Effector memory CD4-positive, alpha-beta T cell (primary cell): ENCODE data around the gene BCOR.
A peak's percentile ranks its signal among the peaks of the same experiment; 100 is the strongest.

ENCODE experiments used
- DNase-seq, 3 donors: peaks; one replicate each; pipeline ENCODE4 v3.0.0-alpha.2; 2020
- H3K27ac ChIP-seq: 2 replicates; pipeline ENCODE4 v1.7.0; 2013; ENCODE audit warnings: mild to moderate bottlenecking, low read length, moderate library complexity; ENCODE audit not compliant: insufficient read depth, poor library complexity, severe bottlenecking
- H3K27me3 ChIP-seq: replicated peaks from 2 replicates; pipeline ENCODE4 v1.7.0; 2013; ENCODE audit warnings: mild to moderate bottlenecking, low read length; ENCODE audit not compliant: insufficient read depth, control insufficient read depth, poor library complexity, severe bottlenecking
- H3K36me3 ChIP-seq: 2 replicates; pipeline ENCODE4 v1.7.0; 2013; ENCODE audit warnings: mild to moderate bottlenecking, low read length, moderate library complexity; ENCODE audit not compliant: control insufficient read depth, insufficient read depth
- H3K4me1 ChIP-seq: 2 replicates; pipeline ENCODE4 v1.7.0; 2013; ENCODE audit warnings: low read length, mild to moderate bottlenecking; ENCODE audit not compliant: control insufficient read depth, insufficient read depth, poor library complexity, severe bottlenecking
- H3K4me3 ChIP-seq: 2 replicates; pipeline ENCODE4 v1.7.0; 2013; ENCODE audit warnings: low read length, low read depth, mild to moderate bottlenecking; ENCODE audit not compliant: insufficient read depth, poor library complexity, severe bottlenecking
- H3K9me3 ChIP-seq: 2 replicates; pipeline ENCODE4 v1.7.0; 2013; ENCODE audit warnings: mild to moderate bottlenecking, low read length, moderate library complexity; ENCODE audit not compliant: control insufficient read depth

Gene BCOR

DNA sequence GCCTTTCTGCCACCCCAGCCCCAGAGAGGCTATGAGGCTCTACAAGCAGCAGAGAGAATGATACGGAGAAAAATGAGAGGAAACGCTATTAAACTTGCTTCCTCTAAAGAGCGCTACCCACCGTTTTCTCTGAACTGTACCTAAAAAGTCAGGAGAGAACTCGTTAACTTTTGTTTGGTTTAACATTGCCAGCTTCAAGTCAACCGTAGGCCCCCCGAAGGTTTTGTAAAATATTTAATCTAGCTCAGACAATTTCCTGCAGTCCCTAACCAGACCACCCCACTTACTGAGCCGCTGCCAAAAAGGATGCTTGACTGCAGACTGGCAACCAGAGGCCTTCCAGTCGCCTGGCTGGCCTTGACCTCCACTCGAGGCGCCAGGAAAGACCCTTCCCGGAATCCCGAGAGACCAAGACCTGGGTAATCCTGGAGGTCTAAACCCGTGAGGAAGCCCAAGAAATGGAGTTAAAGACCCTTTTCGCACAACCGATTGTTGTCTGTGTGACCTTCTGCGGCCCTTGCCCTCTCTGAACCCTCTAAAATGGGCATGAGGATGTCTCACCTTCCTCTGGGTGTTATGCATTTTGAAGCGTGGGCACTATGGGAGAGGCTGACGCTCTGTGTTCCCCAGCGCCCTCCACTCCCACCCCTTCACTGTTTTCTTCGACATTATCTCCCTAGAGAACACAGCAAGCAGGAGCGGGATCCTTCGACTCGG, 86.3 kb downstream of the BCOR start:
- H3K27me3 ChIP-seq = peaks cover 9% of the 10 kb centered on the region

DNA sequence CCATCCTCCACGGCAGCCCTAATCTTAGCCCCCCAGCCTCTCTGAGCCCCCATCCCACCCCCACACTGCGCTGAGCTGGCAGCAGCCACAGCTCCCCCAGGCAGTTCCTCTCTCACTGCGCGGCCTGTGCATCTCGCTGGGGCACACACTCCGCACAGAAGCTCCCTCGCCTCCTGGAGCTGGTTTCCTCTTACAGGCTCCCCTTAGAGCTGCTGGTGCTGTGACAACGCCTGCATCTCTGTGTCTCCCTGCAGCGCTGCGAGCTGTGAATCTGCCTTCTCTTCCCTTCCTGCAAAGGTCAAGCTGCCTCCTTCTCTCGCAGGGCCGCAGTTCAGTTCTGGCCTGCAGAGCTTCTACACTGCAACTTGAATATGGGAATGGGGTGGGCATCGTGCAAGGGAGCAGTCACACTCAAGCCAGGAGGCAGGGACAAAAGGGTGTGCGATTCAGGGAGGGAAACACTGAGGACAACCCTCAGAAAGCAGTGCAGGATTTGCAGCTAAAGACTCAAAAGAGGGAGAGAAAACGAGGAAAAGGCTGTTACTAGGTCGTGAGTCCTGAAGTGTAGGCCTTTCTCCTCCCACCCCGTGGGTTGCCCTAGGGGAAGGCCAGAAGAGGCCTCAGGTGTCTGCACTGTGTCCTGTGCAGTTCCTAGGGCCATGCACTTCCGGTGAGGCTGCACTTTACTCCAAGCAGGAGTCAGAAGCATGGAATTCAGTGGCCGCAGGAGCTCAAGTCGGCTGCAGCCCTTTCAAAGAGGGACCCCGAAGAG, 87.0 kb downstream of the BCOR start:
- H3K4me1 ChIP-seq = peaks cover 19% of the 10 kb centered on the region
- H3K27ac ChIP-seq = no peak overlapping the region
- DNase-seq = no peak
- no peak overlapping the region for H3K4me3 ChIP-seq
- no peaks in the 10 kb centered on the region for H3K9me3 ChIP-seq
- peaks cover 10% of the 10 kb centered on the region for H3K27me3 ChIP-seq
- no peaks in the 10 kb centered on the region for H3K36me3 ChIP-seq

More for the DNA sequence above, 86.3 kb downstream of the BCOR start:
- Histone ChIP-seq H3K36me3 (no peaks in the 10 kb centered on the region), H3K9me3 (no peaks in the 10 kb centered on the region), H3K4me1 (peaks cover 19% of the 10 kb centered on the region), H3K4me3 (no peak overlapping the region), H3K27ac (no peak overlapping the region)
- DNase-seq = no peak

DNA sequence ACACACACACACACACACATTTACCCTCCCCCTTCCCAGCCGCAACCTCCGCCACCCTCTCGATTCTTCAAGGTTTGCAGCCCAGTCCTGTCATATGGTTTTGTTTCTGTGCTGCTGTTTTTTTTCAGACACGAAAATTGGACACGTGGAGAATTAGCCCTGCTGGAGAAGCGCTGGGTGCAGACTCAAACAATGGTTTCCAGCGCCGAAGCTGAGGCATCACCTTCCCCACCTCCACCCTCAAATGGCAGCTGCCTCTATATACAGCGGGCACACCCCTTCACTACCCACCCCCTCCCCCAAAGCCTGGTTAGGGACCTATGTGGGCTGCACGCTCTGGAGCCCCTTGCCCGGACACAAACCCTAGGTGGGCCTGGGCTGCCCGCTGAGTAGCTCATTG, 87.9 kb downstream of the BCOR start:
- peaks cover 19% of the 10 kb centered on the region for H3K4me1 ChIP-seq
- DNase-seq = no peak
- no peaks in the 10 kb centered on the region for H3K9me3 ChIP-seq
- H3K27me3 ChIP-seq = peaks cover 13% of the 10 kb centered on the region
- H3K27ac ChIP-seq = no peak overlapping the region
- H3K36me3 ChIP-seq = no peaks in the 10 kb centered on the region
- no peak overlapping the region for H3K4me3 ChIP-seq

DNA sequence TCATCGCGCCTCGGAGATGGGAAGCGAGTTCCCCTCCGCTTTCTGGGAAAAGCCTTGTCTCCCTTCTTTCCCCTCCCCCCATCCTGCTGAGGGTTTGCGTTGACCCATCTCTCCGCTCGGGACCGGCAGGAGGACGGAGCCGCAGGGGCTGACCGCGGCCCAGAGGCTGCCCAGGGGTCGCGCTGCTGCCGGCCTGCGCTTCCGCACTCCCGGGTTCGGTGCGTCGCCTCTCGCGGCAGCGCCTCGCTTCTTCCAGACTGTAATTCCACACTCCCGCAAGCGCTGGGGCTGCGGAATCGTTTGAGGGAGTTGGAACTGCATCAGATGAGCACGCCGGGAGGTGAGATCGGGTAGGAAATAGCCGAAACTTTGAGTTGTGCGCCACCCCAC, 88.3 kb downstream of the BCOR start:
- Histone ChIP-seq H3K27ac (no peak overlapping the region), H3K36me3 (no peaks in the 10 kb centered on the region), H3K27me3 (peaks cover 13% of the 10 kb centered on the region), H3K4me3 (no peak overlapping the region), H3K4me1 (peaks cover 19% of the 10 kb centered on the region), H3K9me3 (no peaks in the 10 kb centered on the region)
- no peak for DNase-seq

DNA sequence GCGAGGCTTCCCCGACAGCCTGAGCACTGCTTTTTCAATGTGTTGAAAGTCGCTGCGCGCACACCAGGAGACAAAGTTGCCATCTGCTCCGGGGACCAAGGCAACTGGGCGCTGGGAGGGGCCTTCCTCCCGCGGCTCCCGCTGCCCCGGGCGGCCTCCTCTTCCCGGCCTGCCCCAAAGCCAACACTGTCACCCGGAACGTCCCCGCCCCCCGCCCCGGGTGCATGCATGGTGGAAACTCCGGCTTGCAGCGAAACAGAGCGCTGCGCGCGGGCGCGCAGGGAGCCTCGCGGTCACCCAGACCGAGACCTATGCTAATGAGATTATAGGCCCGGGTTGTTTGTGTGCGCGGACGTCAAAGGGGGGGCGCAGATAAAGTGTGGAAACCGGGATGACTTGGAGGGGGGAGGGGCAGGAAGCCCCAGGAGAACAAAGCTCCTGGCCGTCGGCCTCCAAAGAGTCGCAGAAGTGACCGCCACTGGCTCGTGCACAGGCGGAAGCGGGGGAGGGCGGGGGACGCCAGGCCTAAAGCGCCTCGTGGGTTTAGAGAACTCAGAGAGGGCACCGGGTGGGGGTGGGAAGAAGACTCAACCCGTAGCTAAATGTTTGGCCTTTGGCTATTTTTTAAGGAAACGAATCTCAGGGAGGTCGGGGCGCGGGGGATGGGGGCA, 88.8 kb downstream of the BCOR start:
- no peak for DNase-seq
- Histone ChIP-seq H3K4me3 (peak overlapping the region; percentile 12), H3K9me3 (no peaks in the 10 kb centered on the region), H3K4me1 (peaks cover 19% of the 10 kb centered on the region), H3K27me3 (peaks cover 13% of the 10 kb centered on the region), H3K27ac (no peak overlapping the region), H3K36me3 (no peaks in the 10 kb centered on the region)

DNA sequence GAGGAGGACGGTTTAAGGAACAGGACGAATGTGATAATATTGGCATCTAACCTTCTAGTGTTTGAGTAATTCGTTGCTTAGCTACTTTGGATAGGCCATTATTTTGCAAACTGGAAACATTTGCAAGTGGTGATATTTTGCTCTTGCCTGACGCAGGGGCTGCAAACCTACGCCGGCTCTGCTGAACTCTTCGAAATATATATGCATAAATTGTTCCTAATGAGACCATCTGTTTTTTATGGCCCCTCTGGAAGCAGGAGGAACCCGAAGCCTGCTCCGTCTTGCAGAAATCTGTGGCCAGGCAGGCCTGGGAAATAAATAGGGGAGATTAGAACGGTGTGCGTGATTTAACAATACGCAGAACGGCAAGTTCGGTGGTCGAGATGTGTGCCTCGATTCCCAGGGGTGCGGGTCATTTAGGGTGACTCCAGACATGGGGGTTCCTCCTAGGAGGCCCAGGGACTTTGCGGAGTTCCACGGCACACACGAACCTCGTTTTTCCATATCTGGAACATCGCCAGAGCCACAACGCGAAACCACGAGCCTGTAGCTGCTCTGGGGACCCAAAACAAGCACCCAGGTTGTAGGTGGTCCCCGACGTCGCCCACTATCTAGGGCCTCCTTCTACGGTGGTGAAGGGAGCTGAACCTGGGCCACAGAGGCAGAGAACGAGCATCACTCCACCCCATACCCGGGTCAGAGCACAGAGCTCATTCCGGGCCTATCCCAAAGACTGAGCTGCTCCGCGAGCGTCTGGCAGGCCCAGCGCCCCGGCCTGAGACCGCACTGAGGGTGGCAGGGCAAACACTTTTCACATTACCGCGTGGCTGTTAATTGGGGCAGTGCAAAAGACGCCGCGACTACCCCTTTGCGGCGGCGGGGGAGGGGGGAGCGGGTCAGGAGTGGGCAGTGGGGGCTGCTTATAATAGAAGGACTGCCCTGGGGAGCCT, 89.7 kb downstream of the BCOR start:
- Histone ChIP-seq H3K4me3 (no peak overlapping the region), H3K36me3 (no peaks in the 10 kb centered on the region), H3K27ac (no peak overlapping the region), H3K27me3 (peaks cover 13% of the 10 kb centered on the region), H3K4me1 (peaks cover 18% of the 10 kb centered on the region), H3K9me3 (no peaks in the 10 kb centered on the region)
- DNase-seq = no peak

DNA sequence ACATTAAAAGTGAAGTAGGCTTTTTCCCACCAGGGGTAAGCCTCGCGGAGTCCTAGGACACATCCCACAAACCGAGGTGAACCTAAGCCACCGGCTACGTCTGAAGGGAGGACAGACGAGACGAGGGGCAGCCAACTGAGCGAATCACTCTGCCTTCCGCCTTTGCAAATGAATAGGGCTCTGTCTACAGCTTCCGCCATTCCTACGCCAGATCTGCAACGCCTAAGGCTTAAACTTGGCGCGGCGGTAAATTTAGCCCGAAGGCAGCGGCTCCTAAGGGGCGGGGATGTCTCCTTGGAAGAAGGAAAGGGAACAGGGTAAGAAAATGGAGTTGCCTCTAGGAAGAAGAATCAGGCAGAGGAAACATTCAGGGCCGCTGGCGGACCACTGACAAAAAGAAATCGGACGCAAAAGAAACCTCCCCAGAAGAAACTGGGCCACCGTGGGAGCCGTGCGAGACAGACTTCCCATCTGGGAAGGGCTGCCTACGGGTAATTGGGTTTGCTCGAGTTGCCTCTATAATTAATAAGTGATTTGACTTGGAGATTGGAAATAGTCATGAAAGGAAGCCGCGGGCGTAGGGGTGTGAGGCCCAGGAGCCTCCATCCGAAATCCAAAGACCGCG, 90.5 kb downstream of the BCOR start:
- H3K27me3 ChIP-seq = peaks cover 13% of the 10 kb centered on the region
- no peak overlapping the region for H3K4me3 ChIP-seq
- H3K4me1 ChIP-seq = peaks cover 11% of the 10 kb centered on the region
- DNase-seq = no peak
- no peak overlapping the region for H3K27ac ChIP-seq
- no peaks in the 10 kb centered on the region for H3K36me3 ChIP-seq
- no peaks in the 10 kb centered on the region for H3K9me3 ChIP-seq

DNA sequence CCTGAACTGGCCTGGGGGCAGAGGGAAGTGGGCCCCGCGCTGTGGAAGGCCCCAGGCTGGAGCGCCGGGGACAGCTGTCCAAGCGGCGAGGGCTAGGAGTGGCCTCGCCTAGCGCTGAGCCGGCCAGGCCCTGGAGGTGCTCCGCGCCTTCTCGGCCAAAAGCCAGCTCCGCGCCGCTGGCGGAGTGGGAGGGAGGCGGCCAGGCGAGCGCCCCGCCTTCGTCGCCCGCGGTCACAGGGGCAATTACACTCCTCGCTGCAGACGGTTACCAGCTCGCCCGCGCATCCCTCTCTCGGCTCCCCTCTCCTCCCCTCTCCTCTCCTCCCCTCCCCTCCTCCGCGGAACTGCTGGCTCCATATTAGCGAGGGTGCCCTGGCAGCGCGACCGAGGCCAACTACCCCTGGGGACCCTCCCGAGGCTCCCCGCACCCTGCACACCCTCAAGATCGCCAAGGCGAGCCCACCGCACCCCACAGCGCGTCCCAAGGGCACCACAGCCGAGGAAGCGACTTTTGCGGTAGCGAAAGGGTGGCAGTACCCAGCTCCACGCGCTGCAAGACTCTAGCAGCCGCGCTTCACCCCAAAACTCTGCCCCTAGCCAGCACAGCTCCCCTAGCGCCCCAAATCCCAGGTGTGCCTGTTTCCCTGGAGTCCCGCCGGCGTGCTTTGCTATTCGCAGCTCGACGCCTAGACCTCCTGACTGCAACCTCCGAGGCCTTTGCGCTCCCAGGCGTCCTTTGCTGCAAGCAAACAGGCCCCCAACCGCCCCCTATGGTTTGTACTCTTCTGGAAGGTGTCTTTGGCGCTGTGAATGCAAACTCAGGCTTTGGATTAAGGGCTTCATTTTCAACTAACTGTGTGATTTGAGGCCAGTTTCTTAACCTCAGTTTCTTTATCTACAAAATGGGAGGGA, 91.4 kb downstream of the BCOR start:
- H3K4me1 ChIP-seq = peaks cover 8% of the 10 kb centered on the region
- H3K27ac ChIP-seq = no peak overlapping the region
- peak overlapping the region; percentile 17 for H3K4me3 ChIP-seq
- H3K9me3 ChIP-seq = no peaks in the 10 kb centered on the region
- peaks cover 13% of the 10 kb centered on the region for H3K27me3 ChIP-seq
- DNase-seq = no peak
- no peaks in the 10 kb centered on the region for H3K36me3 ChIP-seq
